ENCODE results near the gene RFTN1.

- TF ChIP-seq CTCF (conservative IDR thresholded peaks at IDR 0.05; ENCODE audit: low read length): no peak
- no peak for TF ChIP-seq EZH2phosphoT487 (IDR thresholded peaks at IDR 0.05; ENCODE audit: borderline replicate concordance, low read depth, low read length)
Observed at GRCh38 chr3:16515885-16516420, 2.5 kb upstream of the RFTN1 start.

All from OCI-LY7 (cell line).